ENCODE data around the gene HYAL2. TPM values are rescaled to one million over a fixed set of nuclear protein-coding genes. Genes with fewer than 3 reads are reported as not detected.
A peak's percentile ranks its signal among the peaks of the same experiment; 100 is the strongest.

Gene HYAL2
- total RNA-seq, 4 donors from 2014 or later, result 112 to 289 (median 166) TPM

- no peak overlapping the region for H3K4me3 ChIP-seq
- TF ChIP-seq POLR2A (IDR thresholded peaks at IDR 0.05) (no peak), CTCF (IDR thresholded peaks at IDR 0.05) (no peak)
- no peaks in the 10 kb centered on the region for H3K36me3 ChIP-seq
- peaks cover 4 to 8% of the 10 kb centered on the region in 2 donors for H3K4me1 ChIP-seq
- DNase-seq, result peak in 1 of 2 donors; percentile 22
- no peak overlapping the region for H3K27ac ChIP-seq
- no peaks in the 10 kb centered on the region for H3K27me3 ChIP-seq
- H3K9me3 ChIP-seq, result no peaks in the 10 kb centered on the region
- intact Hi-C loops (cut with DNase I; ENCODE audit: low total_unique reads), result no loop called here
Measured at GRCh38 chr3:50331364-50331907, 8.9 kb upstream of the HYAL2 start.

GRCh38 chr3:50330330-50330729 is 7.8 kb upstream of the HYAL2 start:
- intact Hi-C loops (cut with DNase I; ENCODE audit: low total_unique reads), result no loop called here
- H3K27ac ChIP-seq, result no peak overlapping the region
- TF ChIP-seq CTCF (IDR thresholded peaks at IDR 0.05) (no peak), POLR2A (IDR thresholded peaks at IDR 0.05) (no peak)
- H3K9me3 ChIP-seq, result no peaks in the 10 kb centered on the region
- H3K4me3 ChIP-seq, result no peak overlapping the region
- no peaks in the 10 kb centered on the region for H3K36me3 ChIP-seq
- no peaks in the 10 kb centered on the region for H3K27me3 ChIP-seq
- peak in 1 of 2 donors; percentile 20 for DNase-seq
- H3K4me1 ChIP-seq, result peaks cover 4 to 8% of the 10 kb centered on the region in 2 donors

- Histone ChIP-seq H3K27ac (peak within 1 kb of the TSS; percentile 61 to 79), H3K9me3 (no peaks in the 10 kb centered on the region), H3K4me1 (peaks cover 0 to 8% of the 10 kb centered on the region in 2 donors), H3K4me3 (peak within 1 kb of the TSS; percentile 70 to 72), H3K36me3 (no peaks in the 10 kb centered on the region), H3K27me3 (no peaks in the 10 kb centered on the region)
- DNase-seq, result peak; percentile 96 to 97
- TF ChIP-seq POLR2A (IDR thresholded peaks at IDR 0.05), result peak; percentile 45 to 75
- peak in 1 of 4 experiments; percentile 5 for TF ChIP-seq CTCF (IDR thresholded peaks at IDR 0.05)
- intact Hi-C loops (cut with DNase I; ENCODE audit: low total_unique reads), result no loop called here
Measured at GRCh38 chr3:50327943-50328691, 5.6 kb upstream of the HYAL2 start, which contains the start of gene TUSC2. TUSC2 (minus strand) TSS chr3:50328223; CDS start chr3:50328099, 124 bp downstream.

GRCh38 chr3:50327129-50327528 is 4.6 kb upstream of the HYAL2 start:
- TF ChIP-seq CTCF (IDR thresholded peaks at IDR 0.05), result no peak
- TF ChIP-seq POLR2A (IDR thresholded peaks at IDR 0.05), result no peak
- DNase-seq, result no peak
- Histone ChIP-seq H3K27me3 (no peaks in the 10 kb centered on the region), H3K36me3 (no peaks in the 10 kb centered on the region), H3K4me1 (peaks cover 0 to 13% of the 10 kb centered on the region in 2 donors), H3K9me3 (no peaks in the 10 kb centered on the region), H3K4me3 (peak overlapping the region; percentile 70 to 72), H3K27ac (peak overlapping the region in 1 of 2 donors; percentile 61)
- intact Hi-C loops (cut with DNase I; ENCODE audit: low total_unique reads), result no loop called here

- peak overlapping the region in 1 of 2 donors; percentile 95 for H3K27ac ChIP-seq
- no peaks in the 10 kb centered on the region for H3K27me3 ChIP-seq
- no peak overlapping the region for H3K4me3 ChIP-seq
- DNase-seq, result peak in 1 of 2 donors; percentile 19
- no peaks in the 10 kb centered on the region for H3K36me3 ChIP-seq
- peaks cover 0 to 13% of the 10 kb centered on the region in 2 donors for H3K4me1 ChIP-seq
- no peaks in the 10 kb centered on the region for H3K9me3 ChIP-seq
- intact Hi-C loops (cut with DNase I; ENCODE audit: low total_unique reads), result no loop called here
- TF ChIP-seq POLR2A (IDR thresholded peaks at IDR 0.05) (no peak), CTCF (IDR thresholded peaks at IDR 0.05) (no peak)
Measured at GRCh38 chr3:50326182-50326541, 3.6 kb upstream of the HYAL2 start.

Measured in uterus (tissue), 4 donors.